ENCODE data around the gene SHQ1.
A peak's percentile ranks its signal among the peaks of the same experiment; 100 is the strongest.

The SHQ1 gene

DNA sequence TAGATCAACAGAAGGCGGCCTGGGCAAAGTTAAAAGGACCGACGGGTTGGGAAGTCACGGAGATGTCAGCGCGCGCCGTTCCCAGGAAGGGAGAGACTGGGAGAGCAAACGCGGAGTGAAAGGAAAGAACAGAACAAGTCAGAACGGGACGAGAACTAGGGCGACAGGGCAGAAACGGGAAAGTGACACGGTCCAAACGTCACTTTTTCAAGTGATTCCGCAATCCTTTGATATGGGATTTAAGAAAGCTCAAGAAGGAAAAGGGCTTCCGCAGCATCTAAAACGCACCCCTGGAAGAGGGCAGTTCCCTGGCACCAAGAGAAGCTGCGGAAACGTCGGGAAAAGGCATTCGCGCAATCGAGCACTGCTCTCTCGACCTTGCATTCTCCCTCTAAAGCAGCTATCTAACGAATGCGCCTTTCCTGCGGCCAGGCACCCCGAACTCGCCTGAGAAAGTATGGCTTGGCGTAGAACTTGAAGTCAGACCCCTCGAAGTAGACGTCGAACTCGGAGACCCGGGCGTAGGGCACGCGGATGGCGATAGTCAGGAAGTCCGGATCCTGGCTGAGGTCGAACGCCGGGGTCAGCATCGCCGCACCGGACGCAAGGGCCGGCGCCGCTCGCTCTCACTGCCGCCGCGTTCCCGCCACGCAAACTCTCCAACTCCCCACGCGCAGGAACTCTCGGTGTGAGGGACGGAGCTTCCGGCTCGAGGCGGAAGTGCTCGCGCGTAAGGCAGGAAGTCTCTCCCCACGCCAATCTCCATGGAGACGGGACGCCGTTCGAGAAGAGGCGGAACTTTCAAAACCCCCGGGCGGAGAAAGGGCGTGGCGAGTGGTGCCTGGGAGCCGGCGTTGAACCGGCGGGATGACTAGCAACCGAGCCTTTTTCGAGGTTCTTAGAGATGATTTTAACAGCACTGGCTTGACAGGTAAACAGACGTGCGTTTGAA lies at the start of gene SHQ1:
SHQ1 (minus strand) TSS at position 695 of the 952 bp plus-strand sequence; CDS start at position 590, 105 bp downstream.
- peak within 1 kb of the TSS; percentile 83 for H3K4me3 ChIP-seq (ENCODE audit: low read depth, low read length)
- peak; percentile 95 for DNase-seq
- H3K9me3 ChIP-seq (ENCODE audit: severe bottlenecking), result no peaks in the 10 kb centered on the region
- TF ChIP-seq, protein P1, sequence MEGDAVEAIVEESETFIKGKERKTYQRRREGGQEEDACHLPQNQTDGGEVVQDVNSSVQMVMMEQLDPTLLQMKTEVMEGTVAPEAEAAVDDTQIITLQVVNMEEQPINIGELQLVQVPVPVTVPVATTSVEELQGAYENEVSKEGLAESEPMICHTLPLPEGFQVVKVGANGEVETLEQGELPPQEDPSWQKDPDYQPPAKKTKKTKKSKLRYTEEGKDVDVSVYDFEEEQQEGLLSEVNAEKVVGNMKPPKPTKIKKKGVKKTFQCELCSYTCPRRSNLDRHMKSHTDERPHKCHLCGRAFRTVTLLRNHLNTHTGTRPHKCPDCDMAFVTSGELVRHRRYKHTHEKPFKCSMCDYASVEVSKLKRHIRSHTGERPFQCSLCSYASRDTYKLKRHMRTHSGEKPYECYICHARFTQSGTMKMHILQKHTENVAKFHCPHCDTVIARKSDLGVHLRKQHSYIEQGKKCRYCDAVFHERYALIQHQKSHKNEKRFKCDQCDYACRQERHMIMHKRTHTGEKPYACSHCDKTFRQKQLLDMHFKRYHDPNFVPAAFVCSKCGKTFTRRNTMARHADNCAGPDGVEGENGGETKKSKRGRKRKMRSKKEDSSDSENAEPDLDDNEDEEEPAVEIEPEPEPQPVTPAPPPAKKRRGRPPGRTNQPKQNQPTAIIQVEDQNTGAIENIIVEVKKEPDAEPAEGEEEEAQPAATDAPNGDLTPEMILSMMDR (IDR thresholded peaks at IDR 0.05; ENCODE audit: low read depth, low read length), result no peak
- no peaks in the 10 kb centered on the region for H3K36me3 ChIP-seq
- H3K27me3 ChIP-seq (ENCODE audit: insufficient read depth, low read depth, severe bottlenecking), result no peaks in the 10 kb centered on the region
- no peak within 1 kb of the TSS for H3K27ac ChIP-seq

DNA sequence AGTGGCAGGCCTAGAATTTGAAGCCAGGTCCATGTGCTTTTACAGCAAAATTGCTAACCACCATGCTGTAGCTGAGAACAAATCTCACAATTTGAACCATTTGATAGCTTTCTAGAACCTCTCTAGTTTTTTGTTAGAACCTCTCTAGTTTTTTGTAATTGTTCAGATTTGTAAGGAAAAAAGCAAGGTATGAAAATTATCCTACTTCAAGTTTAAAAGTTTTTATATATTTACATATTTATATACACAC lies 49.4 kb upstream of the SHQ1 start:
- Histone ChIP-seq H3K9me3 (ENCODE audit: severe bottlenecking) (no peaks in the 10 kb centered on the region), H3K36me3 (no peaks in the 10 kb centered on the region), H3K4me3 (ENCODE audit: low read depth, low read length) (no peak overlapping the region), H3K27me3 (ENCODE audit: insufficient read depth, low read depth, severe bottlenecking) (no peaks in the 10 kb centered on the region), H3K27ac (no peak overlapping the region)
- TF ChIP-seq, protein P1 (IDR thresholded peaks at IDR 0.05; ENCODE audit: low read depth, low read length), result no peak
- DNase-seq, result no peak

DNA sequence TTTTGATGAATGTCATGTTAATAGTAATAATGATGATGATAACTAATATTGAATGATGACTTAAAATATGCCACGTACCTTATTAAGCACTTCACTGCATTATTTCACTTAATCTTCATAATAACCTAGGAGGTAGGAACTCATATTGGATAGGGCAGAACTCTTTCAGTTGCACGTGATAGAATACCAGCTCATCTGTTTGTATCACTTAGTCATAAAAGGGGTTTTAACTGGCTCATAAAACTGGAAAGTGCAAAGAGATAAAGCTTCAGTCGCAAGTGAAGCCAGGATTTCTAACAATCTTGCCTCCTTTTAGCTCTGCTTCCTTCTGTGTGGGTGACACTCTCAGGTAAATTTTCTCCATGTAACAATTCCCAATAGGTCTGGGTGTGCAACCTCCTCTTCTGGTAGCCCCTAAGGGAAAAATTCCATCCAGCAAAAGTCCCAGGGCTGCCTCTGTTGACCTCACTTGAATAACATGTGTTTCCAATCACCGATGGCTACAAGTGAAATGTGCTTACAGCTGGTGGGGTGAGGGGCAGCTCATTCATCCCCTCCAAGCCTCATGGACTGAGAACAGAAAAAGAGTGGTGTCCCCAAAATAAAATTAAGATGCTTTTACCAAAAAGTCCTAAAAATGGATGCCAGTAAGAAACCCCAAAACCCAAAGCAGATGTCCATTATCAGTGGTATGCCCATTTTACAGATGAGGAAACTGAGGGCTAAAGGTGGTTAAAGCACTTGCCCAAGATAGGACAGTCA lies 48.9 kb upstream of the SHQ1 start:
- H3K27me3 ChIP-seq (ENCODE audit: insufficient read depth, low read depth, severe bottlenecking), result no peaks in the 10 kb centered on the region
- H3K4me3 ChIP-seq (ENCODE audit: low read depth, low read length), result no peak overlapping the region
- TF ChIP-seq, protein P1 (IDR thresholded peaks at IDR 0.05; ENCODE audit: low read depth, low read length), result no peak
- H3K27ac ChIP-seq, result no peak overlapping the region
- no peaks in the 10 kb centered on the region for H3K36me3 ChIP-seq
- DNase-seq, result no peak
- no peaks in the 10 kb centered on the region for H3K9me3 ChIP-seq (ENCODE audit: severe bottlenecking)

DNA sequence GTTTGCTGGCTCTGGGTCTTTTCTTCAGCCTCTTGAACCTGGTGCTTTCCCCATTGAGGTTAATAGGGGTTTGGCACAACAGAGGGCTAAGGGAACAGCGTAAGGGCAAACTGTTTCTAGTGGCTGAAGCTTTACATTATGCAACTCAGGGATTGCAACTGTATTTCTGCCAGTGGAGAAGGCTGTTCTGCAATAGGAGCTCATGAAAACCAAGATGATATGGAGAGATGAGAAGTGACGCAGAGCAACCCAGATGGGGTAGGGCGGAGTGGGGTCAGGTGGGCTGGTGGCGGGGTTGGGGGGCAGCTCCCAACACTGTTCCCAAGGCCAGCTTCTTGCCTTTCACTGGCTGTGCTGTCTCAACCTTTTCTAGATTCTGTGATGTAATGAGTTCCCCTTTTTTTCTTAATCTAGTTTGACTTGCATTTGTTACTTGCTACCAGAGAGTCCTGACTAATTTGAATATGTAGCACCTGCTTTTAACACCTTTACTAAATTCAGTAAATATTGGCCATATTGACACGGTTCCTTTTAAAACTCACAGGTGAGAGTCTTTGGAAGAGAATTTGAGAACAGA lies 46.8 kb upstream of the SHQ1 start:
- no peak overlapping the region for H3K4me3 ChIP-seq (ENCODE audit: low read depth, low read length)
- no peaks in the 10 kb centered on the region for H3K9me3 ChIP-seq (ENCODE audit: severe bottlenecking)
- no peaks in the 10 kb centered on the region for H3K36me3 ChIP-seq
- no peak for DNase-seq
- TF ChIP-seq, protein P1 (IDR thresholded peaks at IDR 0.05; ENCODE audit: low read depth, low read length), result no peak
- no peaks in the 10 kb centered on the region for H3K27me3 ChIP-seq (ENCODE audit: insufficient read depth, low read depth, severe bottlenecking)
- no peak overlapping the region for H3K27ac ChIP-seq

DNA sequence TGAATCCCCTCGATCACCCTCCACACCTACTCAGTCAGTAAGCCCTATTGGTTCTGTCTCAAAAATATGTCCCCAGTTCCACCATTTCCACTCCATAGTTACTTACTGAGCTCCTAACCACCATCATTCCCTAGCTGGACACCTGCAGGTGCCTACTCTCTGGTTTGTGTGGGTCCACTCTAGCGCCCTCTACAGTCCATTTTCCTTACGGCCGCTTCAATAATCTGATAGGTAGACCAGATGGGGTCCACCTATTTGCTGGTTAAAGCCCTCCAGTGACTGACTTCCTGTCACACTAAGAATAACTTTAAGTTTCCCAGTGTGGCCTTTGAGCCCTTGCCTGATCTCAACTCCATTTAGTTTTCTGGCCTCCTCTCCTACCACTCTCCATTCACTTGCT lies 44.6 kb upstream of the SHQ1 start:
- H3K27ac ChIP-seq, result no peak overlapping the region
- H3K36me3 ChIP-seq, result no peaks in the 10 kb centered on the region
- peak; percentile 24 for DNase-seq
- TF ChIP-seq, protein P1 (IDR thresholded peaks at IDR 0.05; ENCODE audit: low read depth, low read length), result peak; percentile 56
- no peaks in the 10 kb centered on the region for H3K9me3 ChIP-seq (ENCODE audit: severe bottlenecking)
- no peak overlapping the region for H3K4me3 ChIP-seq (ENCODE audit: low read depth, low read length)
- H3K27me3 ChIP-seq (ENCODE audit: insufficient read depth, low read depth, severe bottlenecking), result no peaks in the 10 kb centered on the region

Measured in WERI-Rb-1 (cell line).